ENCODE data around the gene ANKRD31.

The ANKRD31 gene

GRCh38 chr5:75200776-75201175 lies 35.9 kb downstream of the ANKRD31 start:
- Histone ChIP-seq H3K4ac (ENCODE audit: low read depth, low read length) (no peak overlapping the region), H2AFZ (ENCODE audit: insufficient read depth, low read length, poor library complexity) (no peak overlapping the region), H3K14ac (ENCODE audit: low read length) (no peak overlapping the region), H3K9me3 (ENCODE audit: insufficient read depth, low read depth, low read length) (no peaks in the 10 kb centered on the region), H3K27me3 (ENCODE audit: insufficient read depth, low read length) (no peaks in the 10 kb centered on the region), H3K4me1 (ENCODE audit: control insufficient read depth in 1 of 2, insufficient read depth in 2 of 2, low read length in 2 of 2) (no peaks in the 10 kb centered on the region), H3K23ac (ENCODE audit: low read length) (no peak overlapping the region), H3K4me3 (ENCODE audit: low read depth, low read length) (no peak overlapping the region), H4K91ac (ENCODE audit: low read depth, low read length) (no peak overlapping the region), H3K18ac (ENCODE audit: low read length) (no peak overlapping the region), H3K9ac (ENCODE audit: low read length) (no peak overlapping the region), H2BK5ac (ENCODE audit: low read depth, low read length, poor library complexity) (no peak overlapping the region), H4K8ac (ENCODE audit: low read depth, low read length) (no peak overlapping the region), H2BK120ac (ENCODE audit: insufficient read depth, low read length, poor library complexity) (no peak overlapping the region), H3K79me1 (ENCODE audit: low read length) (no peaks in the 10 kb centered on the region), H3K36me3 (ENCODE audit: control insufficient read depth in 1 of 2, insufficient read depth in 2 of 2, low read length in 2 of 2) (no peaks in the 10 kb centered on the region), H3K79me2 (ENCODE audit: control insufficient read depth, insufficient read depth, low read length, poor library complexity) (no peaks in the 10 kb centered on the region), H3K27ac (ENCODE audit: low read depth, low read length) (no peak overlapping the region), H4K12ac (ENCODE audit: low read depth, low read length) (no peak overlapping the region), H2BK12ac (ENCODE audit: low read length) (no peak overlapping the region), H2AK5ac (ENCODE audit: low read length) (no peak overlapping the region), H3K4me2 (ENCODE audit: low read length) (no peak overlapping the region)
- WGBS (ENCODE audit: extremely low coverage, insufficient coverage, insufficient read length): no CpG with 5 or more reads among the region's 4 CpGs
- peak; percentile 24 to 81 for DNase-seq

GRCh38 chr5:75199946-75200345 lies 36.7 kb downstream of the ANKRD31 start:
- H3K36me3 ChIP-seq (ENCODE audit: control insufficient read depth in 1 of 2, insufficient read depth in 2 of 2, low read length in 2 of 2): no peaks in the 10 kb centered on the region
- H2AK5ac ChIP-seq (ENCODE audit: low read length): no peak overlapping the region
- no peaks in the 10 kb centered on the region for H3K9me3 ChIP-seq (ENCODE audit: insufficient read depth, low read depth, low read length)
- H2BK120ac ChIP-seq (ENCODE audit: insufficient read depth, low read length, poor library complexity): no peak overlapping the region
- peak overlapping the region; percentile 90 for H2BK12ac ChIP-seq (ENCODE audit: low read length)
- no peak overlapping the region for H2BK5ac ChIP-seq (ENCODE audit: low read depth, low read length, poor library complexity)
- DNase-seq: no peak
- H3K4me1 ChIP-seq (ENCODE audit: control insufficient read depth in 1 of 2, insufficient read depth in 2 of 2, low read length in 2 of 2): no peaks in the 10 kb centered on the region
- H3K27ac ChIP-seq (ENCODE audit: low read depth, low read length): no peak overlapping the region
- H3K14ac ChIP-seq (ENCODE audit: low read length): no peak overlapping the region
- no CpG with 5 or more reads among the region's 1 CpG for WGBS (ENCODE audit: extremely low coverage, insufficient coverage, insufficient read length)
- H3K4me3 ChIP-seq (ENCODE audit: low read depth, low read length): no peak overlapping the region
- H2AFZ ChIP-seq (ENCODE audit: insufficient read depth, low read length, poor library complexity): no peak overlapping the region
- H3K79me1 ChIP-seq (ENCODE audit: low read length): no peaks in the 10 kb centered on the region
- H3K4me2 ChIP-seq (ENCODE audit: low read length): no peak overlapping the region
- H3K18ac ChIP-seq (ENCODE audit: low read length): no peak overlapping the region
- H3K27me3 ChIP-seq (ENCODE audit: insufficient read depth, low read length): no peaks in the 10 kb centered on the region
- no peak overlapping the region for H4K8ac ChIP-seq (ENCODE audit: low read depth, low read length)
- no peak overlapping the region for H3K23ac ChIP-seq (ENCODE audit: low read length)
- no peak overlapping the region for H3K4ac ChIP-seq (ENCODE audit: low read depth, low read length)
- H3K9ac ChIP-seq (ENCODE audit: low read length): no peak overlapping the region
- H3K79me2 ChIP-seq (ENCODE audit: control insufficient read depth, insufficient read depth, low read length, poor library complexity): no peaks in the 10 kb centered on the region
- no peak overlapping the region for H4K12ac ChIP-seq (ENCODE audit: low read depth, low read length)
- H4K91ac ChIP-seq (ENCODE audit: low read depth, low read length): no peak overlapping the region

GRCh38 chr5:75199071-75199470 lies 37.6 kb downstream of the ANKRD31 start:
- Histone ChIP-seq H3K9ac (ENCODE audit: low read length) (no peak overlapping the region), H2AFZ (ENCODE audit: insufficient read depth, low read length, poor library complexity) (no peak overlapping the region), H4K12ac (ENCODE audit: low read depth, low read length) (no peak overlapping the region), H3K9me3 (ENCODE audit: insufficient read depth, low read depth, low read length) (no peaks in the 10 kb centered on the region), H3K27ac (ENCODE audit: low read depth, low read length) (no peak overlapping the region), H3K23ac (ENCODE audit: low read length) (no peak overlapping the region), H3K27me3 (ENCODE audit: insufficient read depth, low read length) (no peaks in the 10 kb centered on the region), H2AK5ac (ENCODE audit: low read length) (no peak overlapping the region), H3K4me1 (ENCODE audit: control insufficient read depth in 1 of 2, insufficient read depth in 2 of 2, low read length in 2 of 2) (no peaks in the 10 kb centered on the region), H3K4ac (ENCODE audit: low read depth, low read length) (no peak overlapping the region), H3K4me3 (ENCODE audit: low read depth, low read length) (no peak overlapping the region), H3K79me1 (ENCODE audit: low read length) (no peaks in the 10 kb centered on the region), H2BK5ac (ENCODE audit: low read depth, low read length, poor library complexity) (no peak overlapping the region), H3K4me2 (ENCODE audit: low read length) (no peak overlapping the region), H3K36me3 (ENCODE audit: control insufficient read depth in 1 of 2, insufficient read depth in 2 of 2, low read length in 2 of 2) (no peaks in the 10 kb centered on the region), H3K79me2 (ENCODE audit: control insufficient read depth, insufficient read depth, low read length, poor library complexity) (no peaks in the 10 kb centered on the region), H4K8ac (ENCODE audit: low read depth, low read length) (no peak overlapping the region), H4K91ac (ENCODE audit: low read depth, low read length) (no peak overlapping the region), H3K14ac (ENCODE audit: low read length) (no peak overlapping the region), H2BK120ac (ENCODE audit: insufficient read depth, low read length, poor library complexity) (peak overlapping the region; percentile 63), H2BK12ac (ENCODE audit: low read length) (peak overlapping the region; percentile 58), H3K18ac (ENCODE audit: low read length) (no peak overlapping the region)
- WGBS (ENCODE audit: extremely low coverage, insufficient coverage, insufficient read length): no CpG with 5 or more reads among the region's 2 CpGs
- no peak for DNase-seq

- Histone ChIP-seq H3K23ac (ENCODE audit: low read length) (no peak overlapping the region), H3K79me2 (ENCODE audit: control insufficient read depth, insufficient read depth, low read length, poor library complexity) (no peaks in the 10 kb centered on the region), H2AK5ac (ENCODE audit: low read length) (no peak overlapping the region), H3K18ac (ENCODE audit: low read length) (no peak overlapping the region), H4K91ac (ENCODE audit: low read depth, low read length) (no peak overlapping the region), H2BK5ac (ENCODE audit: low read depth, low read length, poor library complexity) (no peak overlapping the region), H3K4me3 (ENCODE audit: low read depth, low read length) (no peak overlapping the region), H4K8ac (ENCODE audit: low read depth, low read length) (no peak overlapping the region), H3K79me1 (ENCODE audit: low read length) (no peaks in the 10 kb centered on the region), H3K4ac (ENCODE audit: low read depth, low read length) (no peak overlapping the region), H2AFZ (ENCODE audit: insufficient read depth, low read length, poor library complexity) (no peak overlapping the region), H2BK120ac (ENCODE audit: insufficient read depth, low read length, poor library complexity) (no peak overlapping the region), H4K12ac (ENCODE audit: low read depth, low read length) (no peak overlapping the region), H3K9me3 (ENCODE audit: insufficient read depth, low read depth, low read length) (no peaks in the 10 kb centered on the region), H3K9ac (ENCODE audit: low read length) (no peak overlapping the region), H3K4me1 (ENCODE audit: control insufficient read depth in 1 of 2, insufficient read depth in 2 of 2, low read length in 2 of 2) (no peaks in the 10 kb centered on the region), H3K4me2 (ENCODE audit: low read length) (no peak overlapping the region), H2BK12ac (ENCODE audit: low read length) (no peak overlapping the region), H3K36me3 (ENCODE audit: control insufficient read depth in 1 of 2, insufficient read depth in 2 of 2, low read length in 2 of 2) (no peaks in the 10 kb centered on the region), H3K14ac (ENCODE audit: low read length) (no peak overlapping the region), H3K27me3 (ENCODE audit: insufficient read depth, low read length) (no peaks in the 10 kb centered on the region), H3K27ac (ENCODE audit: low read depth, low read length) (no peak overlapping the region)
- WGBS (ENCODE audit: extremely low coverage, insufficient coverage, insufficient read length): no CpG with 5 or more reads among the region's 5 CpGs
- DNase-seq: no peak
These were observed 38.9 kb downstream of the ANKRD31 start for GRCh38 chr5:75197745-75198144.
